NCI-H1092 (cell line): ENCODE measurements around the gene C5orf15.
A peak's percentile ranks its signal among the peaks of the same experiment; 100 is the strongest.
"Not testable (repeated sequence)": the region's sequence is repeated elsewhere in the genome, so short reads cannot be mapped to it uniquely, and the experiment has no call there.

Experiments used
- DNase-seq: peaks from one replicate; lab custom pipeline; 2025; lab: John Stamatoyannopoulos, UW

C5orf15 gene

DNA sequence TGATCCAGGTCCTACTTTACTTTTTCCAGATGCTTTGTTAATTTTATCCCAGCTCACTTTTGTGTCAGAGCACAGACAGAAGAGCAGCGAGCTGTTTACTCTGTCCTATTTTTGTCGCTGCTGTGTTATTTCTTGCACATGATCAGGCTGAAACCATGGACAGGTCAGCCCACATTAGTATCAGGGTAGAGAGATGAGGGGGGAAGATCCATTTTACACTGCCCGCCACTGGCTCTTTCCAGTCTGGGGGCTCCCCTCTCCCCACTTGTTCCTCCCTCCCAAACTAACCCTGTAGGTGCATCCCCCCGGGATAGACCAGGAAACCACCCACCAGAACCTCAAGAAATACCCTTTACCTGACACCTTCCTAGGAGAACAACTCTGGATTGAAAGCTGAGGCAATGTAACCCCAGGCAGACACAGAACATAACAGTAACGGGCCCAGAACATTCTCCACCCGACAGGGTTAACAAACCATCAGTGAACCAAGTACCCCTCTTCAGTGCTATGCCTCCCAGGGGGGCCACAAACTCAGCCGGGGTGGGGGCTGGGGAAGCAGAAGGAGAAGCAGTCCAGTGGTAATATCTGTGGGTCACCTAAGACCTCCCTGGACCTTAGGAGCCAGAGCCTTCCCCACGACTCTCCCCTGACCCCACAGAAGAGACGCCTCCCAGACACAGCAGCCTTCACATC lies 26.0 kb upstream of the C5orf15 start:
- DNase-seq: no peak

DNA sequence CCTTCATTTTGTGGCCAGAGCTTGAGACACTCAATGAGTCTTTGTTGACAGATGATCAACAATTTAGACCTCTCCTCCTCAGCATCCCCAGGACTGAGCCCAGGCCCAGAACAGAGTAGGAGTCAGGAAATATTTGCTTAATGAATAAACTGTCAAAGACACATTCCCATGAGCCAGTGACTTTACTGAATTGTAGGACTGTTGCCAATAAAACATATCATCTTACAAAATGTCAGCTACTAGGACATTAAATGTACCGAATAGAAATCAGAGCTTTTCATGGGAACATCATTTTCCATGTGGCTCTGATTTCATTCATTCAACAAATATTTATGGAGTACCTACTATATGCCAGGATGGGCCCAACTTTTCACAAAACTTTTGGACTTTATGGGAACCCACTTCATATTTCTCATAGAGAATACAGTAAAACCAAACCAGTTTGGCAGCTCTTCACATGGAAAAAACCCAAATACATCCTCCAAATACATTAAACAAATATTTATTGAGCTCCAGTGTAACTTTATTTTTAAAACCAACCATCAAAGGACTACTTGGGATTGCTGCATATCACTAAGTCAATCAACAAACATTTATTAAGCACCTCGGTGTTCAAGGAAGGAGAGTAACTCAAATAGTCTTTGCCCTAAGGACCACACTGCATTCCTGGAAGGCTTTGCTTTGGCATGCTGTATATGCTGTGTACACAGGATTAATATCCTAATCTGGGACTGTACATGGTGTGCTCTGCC lies 24.9 kb upstream of the C5orf15 start:
- DNase-seq: no peak

DNA sequence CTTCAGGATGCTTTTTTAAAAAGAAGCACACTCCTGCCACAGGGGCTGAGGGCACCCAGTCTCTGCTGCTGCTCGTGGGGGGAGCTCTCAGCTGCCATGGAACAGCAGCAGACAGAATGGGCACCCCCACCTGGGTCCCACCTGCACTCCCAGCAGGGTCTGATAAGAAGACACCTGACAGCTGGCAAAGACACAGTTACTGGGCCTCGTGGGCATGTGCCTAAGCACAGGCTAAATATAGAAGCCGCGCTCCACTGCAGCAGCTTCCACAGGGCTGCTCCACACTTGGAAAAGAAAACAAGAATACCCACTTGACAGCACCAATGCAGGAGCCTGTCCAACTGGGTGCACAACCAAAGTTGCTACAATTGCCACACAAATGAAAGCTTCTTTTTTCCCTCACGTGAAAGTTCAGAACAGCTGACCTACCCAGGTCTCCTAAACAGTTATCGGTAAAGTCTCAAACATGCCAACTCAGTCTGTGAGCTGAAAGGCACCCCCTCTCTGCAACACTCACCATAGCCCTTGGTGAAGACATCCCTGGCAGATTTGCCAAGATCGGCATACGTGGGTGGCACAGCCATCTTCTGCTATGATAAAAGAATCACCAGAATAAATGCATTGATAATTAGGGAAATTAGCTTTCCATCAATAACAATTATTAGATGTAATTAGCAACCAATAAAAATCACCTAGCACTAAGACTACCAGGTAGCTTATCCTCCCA lies 24.2 kb upstream of the C5orf15 start:
- DNase-seq: no peak

DNA sequence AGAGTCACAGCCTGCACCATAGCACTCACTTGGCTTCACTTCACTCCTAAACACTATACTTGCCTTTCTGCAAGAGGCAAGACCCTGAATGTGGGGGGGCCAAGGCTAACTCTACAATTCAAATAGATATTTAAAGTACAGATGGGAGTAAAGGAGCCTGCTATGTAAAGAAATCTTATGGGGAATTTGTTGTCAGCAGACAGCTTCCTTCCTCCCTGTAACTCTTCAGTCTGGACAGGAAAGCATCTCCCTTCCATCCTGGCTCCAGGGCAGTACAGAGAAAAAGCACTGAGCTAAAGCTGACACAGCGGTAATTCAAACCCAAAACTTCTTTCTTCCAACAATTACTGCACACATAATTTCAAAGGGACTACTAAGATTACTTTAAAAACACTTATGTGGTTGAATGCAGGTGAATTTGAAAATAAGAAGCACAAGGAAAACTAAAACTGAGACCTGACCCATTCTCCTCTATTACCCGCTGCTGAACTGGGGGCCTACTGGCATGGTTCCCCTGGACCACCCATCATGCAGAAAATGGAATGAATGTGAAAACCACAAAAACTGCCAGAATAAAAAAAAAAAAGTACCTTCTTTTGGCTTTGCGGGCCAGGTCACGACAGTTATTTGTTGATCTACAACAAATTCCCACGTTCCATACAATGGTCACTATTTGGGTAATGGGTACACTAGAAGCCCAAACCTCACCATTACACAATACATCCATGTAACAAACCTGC lies 22.9 kb upstream of the C5orf15 start:
- DNase-seq: no peak

DNA sequence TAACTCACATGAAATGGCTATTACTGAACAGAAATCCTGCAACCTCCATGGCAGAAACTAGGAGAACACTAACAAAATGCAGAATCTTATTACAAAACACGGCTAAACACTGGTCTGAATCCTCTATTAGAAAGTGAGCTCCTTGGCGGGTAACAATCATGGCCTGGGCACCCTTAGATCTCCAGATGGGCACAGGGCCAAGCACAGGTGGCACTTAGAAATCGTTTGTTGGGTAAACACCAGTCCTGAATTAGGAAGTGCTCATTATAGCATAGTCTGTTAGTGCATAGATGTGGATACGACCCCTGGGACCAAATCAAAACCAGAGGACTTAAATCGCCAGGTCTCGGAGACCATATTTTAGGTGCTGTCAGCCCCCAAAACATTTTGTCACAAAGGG lies 22.0 kb upstream of the C5orf15 start:
- DNase-seq: peak; percentile 56

DNA sequence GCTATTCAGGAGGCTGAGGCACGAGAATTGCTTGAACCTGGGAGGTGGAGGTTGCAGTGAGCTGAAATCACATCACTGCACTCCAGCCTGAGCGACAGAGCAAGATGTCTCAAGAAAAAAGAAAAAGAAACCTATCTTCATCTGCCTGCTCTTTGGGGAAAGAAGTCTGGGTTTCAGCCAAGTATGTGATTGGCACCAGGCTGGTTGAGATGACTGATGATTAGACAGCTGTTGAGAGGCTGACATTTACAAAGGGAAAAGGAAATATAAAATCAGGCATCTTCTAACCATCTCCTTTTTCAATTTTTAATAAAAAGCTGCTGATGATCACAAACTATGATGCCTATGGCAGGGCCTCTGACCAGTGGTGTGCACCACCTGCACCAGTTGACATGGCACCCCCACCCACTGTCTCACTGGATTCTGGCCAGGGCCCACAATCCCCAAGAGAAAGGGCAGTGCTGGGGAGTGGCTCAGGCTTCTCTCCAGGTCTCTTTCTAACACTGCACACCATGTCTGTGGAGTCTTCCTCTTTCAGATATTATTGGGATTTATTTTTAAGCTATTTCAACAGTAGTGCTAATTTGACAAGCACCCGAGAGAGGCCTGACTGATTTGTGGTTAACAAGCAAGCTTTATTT lies 17.2 kb upstream of the C5orf15 start:
- DNase-seq: no peak

DNA sequence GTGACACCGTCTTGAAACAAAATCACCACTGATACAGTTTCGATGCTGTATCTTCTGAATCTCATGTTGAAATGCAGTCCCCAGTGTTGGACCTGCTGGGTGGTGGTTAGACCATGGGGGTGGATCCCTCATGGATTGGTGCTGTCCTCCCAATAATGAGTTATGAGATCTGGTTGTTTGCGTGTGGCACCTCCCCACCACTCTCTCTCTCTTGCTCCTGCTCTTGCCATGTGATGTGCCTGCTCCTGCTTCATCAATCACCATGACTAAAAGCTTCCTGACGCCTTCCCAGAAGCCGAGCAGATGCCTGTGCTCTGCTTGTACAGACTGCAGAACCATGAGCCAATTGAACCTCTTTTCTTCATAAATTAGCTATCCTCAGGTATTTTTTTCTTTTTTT lies 15.2 kb upstream of the C5orf15 start:
- DNase-seq: no peak

DNA sequence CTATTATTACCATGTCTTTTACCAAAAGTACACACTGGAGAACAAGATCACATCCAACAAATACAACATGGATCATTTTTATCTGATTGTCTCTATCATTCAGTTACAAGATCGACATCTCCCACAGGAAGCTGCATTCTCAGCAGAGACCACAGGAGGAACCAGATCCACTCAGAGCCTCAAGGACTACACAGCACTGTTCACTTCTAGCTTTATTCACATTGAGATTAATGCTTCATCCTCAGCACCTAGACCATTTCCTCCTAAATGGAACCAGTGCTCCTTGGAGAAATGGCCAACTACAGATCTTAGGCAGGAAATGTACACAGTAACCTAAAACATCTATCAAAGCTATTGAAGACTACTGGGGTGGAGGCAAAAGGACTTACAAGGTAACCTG lies 13.3 kb upstream of the C5orf15 start:
- DNase-seq: no peak

DNA sequence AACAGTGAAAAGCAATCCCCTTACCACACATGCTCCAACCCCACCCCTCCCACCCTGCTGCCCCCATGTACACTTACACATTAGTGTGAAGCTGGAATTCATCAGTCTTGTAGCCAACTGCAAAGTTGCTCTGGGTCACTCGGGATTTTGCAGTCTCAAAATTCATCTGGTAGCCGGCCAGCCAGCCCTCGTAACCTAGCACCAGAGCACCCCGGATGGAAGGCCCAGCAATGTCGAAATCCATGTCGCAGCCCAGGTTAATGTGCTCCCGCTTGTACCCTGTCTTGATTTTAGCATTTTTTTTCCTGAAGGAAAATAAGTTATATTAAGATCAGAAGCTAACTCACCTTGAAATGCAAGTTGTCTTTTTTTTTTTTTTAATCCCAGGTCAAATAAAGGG lies 12.2 kb upstream of the C5orf15 start:
- no peak for DNase-seq

DNA sequence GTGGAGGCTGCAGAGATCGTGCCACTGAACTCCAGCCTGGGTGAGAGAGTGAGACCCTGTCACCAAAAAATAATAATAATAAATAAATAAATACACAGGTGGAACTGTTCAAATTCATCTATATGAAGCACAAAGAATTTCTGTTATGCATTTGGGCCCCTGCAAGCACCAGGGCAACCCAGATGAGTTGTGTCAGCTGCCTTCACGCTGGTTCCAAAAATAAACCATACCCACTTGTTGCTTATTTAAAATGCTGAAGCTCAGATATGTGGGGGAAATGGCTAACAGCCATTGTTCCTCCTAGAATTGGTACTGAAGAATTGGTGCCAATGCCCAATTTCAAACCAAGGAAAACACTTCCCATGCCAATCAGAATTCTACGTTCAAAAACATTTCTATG lies 10.5 kb upstream of the C5orf15 start:
- no peak for DNase-seq

DNA sequence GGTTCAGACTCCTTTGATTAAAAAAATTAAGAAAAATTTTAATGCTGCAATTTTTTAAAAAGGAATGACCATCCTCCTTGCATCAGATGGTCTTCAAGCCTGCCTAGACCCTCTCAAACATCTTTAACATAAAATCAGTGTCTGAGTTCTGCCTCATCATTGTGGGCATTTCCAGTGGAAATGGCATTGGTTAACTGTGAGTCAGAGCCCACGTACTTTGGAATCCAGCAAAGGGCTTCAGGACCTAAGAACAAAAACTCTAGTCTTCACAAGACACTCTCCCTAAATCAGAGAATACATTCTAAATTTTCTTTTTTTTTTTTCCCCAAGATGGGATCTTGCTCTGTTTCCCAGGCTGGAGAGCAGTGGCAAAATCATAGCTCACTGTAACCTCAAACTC lies 9.4 kb upstream of the C5orf15 start:
- no peak for DNase-seq

DNA sequence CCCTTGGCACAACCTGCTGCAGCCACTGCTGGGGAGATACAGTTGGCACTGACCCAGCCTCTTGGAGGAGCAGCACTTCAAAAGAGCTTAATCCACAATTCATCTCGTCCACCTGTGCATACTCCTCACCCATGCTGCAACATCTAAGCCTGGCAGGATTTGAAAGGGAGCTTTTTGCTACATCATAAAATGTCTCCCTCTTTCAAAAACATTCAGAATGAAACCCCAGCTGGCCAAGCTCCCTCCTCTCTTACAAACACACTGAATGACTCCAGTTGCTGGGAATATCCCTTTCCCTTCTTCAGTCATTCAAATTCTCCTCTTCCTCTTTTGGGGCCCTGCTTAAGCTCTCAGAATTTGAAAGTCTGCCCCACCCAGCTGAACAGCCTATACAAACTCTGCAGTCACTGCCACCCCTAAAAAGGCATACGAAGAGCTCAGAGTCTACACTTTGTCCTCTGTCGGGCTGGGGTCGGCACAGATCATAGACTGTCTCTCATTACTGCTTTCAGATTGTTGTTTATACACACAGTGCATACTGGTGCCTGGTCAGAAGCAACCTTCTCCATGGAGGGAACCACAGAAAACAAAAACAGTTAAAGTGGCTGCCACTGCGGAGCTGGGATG lies 8.8 kb upstream of the C5orf15 start:
- DNase-seq: peak; percentile 16

DNA sequence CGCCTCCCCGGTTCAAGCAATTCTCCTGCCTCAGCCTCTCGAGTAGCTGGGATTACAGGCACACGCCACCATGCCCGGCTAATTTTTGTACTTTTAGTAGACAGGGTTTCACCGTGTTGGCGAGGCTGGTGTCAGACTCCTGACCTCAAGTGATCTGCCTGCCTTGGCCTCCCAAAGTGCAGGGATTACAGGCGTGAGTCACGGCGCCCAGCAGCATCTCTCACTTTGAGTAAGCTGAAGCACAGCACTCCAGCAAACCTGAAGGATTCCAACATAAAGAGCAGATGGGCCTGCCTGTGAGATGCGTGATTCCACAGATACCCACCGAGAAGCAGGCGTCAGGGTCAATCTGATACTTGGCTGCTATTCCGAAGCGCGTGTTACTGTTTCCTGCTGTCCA lies 7.1 kb upstream of the C5orf15 start:
- DNase-seq: not testable (repeated sequence)

DNA sequence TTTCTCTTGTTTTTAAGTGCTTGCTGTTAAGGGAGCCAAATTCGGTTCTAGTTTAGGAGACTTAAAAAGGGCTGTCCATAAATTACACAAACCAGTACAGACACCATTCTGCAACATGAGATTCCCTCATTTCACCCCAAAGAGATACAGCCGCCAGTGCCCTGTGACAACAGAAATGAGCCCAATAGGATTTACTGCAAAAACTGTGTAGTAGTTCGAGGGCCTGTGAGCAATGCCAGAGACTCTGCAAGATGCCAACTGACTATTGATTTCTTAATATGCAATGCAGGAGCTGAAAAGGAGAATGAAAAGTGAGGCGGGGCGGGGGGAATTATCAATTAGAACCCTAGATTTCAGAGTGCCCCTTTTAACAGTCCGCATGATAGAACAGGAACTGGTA lies 5.7 kb upstream of the C5orf15 start:
- DNase-seq: no peak

DNA sequence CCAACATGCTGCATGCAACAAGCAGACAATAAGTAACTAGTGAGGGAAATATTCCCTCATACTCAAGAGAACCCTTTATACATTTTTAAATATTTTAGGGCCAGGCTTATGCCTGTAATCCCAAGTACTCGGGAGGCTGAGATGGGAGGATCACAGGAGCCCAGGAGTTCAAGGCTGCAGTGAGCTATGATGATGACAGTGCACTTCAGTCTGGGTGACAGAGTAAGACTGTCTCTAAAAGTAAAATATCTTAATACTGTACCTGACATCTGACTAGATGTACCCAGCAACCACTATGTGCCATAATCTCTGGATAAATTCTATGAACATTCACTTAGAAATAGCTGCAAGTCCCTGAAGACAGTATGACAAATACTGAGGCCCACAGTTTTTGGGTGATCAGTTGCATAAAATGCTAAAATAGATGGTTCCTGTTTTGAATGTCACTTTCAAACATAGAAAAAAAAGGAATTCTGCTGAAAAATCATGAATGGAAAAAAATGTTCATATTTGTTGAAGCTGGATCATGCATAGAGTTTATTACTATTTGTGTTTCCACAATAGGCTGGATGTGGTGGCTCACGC lies 2.0 kb upstream of the C5orf15 start:
- no peak for DNase-seq

DNA sequence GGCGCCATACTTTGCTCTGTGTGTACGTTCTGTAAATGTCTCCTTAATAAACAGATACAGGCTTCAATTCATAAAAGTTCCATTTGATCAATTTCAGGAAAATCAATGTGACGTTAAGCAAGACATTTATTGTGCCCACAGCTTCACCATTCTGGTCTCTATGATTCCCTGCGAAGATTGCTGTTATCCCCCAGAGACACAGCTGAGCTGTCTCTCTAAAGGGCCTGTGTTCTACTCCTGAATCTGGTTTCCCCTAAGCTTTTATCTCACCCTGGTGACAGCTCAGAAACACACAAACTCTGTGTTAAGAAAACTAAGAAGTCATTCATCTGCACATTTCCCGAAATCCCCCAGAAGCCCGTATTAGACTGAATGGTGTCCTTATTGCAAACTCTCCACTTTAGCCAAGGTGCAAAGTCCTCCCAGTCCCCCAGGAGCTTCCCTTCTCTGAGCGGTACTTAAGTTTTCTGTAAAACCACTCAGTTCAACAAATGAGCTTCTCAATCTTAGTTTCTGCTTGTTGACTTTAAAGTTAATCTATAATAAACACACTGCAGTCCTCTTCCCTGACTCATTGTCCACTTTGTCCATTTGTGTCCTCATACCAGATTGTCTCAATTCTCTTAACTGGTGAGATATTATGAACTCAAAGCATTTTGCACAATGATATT lies 1.4 kb upstream of the C5orf15 start:
- no peak for DNase-seq

DNA sequence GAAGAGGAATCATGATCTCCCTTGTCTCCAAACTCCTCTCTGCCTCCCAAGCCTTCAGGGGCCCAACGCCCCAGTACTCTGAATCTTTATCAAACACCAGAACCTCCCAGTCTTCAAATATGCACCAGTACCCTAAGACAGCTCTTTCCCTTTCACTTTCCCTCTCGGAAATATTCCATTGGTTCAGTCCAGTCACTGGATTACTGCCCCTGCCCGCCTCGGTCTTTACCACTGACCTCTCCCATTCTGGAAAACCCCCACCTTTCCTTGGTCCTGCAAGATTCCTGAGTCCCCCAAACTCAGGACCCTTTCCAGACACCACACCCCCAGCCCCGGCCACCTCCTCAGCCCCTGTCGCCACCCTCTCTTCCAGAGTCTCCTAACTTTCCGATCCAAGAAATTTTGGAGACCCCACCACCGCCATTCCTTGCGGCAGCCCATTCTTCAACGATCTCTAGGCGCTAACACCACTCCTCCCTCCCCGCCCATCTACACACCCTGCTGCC lies 674 bp downstream of the C5orf15 start:
- DNase-seq: no peak

DNA sequence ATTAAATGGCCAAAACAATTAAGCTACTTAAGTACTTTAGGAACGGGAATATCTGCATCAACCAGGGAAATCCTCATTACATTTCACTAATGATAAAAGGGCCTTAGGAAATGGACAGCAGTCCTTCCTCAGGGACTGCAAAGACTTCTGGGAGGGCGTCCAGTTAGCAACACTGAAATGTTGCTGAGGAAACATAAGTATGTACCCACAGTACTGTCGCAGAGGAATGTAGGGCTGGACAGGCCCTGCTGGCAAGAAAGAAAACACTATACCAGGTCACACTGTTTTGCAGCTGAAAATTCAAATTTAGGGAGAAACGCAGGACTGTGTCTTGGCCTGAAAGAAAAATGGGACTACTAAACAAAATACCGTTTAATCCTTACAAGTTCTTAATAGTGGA lies 1.3 kb downstream of the C5orf15 start:
- DNase-seq: no peak

DNA sequence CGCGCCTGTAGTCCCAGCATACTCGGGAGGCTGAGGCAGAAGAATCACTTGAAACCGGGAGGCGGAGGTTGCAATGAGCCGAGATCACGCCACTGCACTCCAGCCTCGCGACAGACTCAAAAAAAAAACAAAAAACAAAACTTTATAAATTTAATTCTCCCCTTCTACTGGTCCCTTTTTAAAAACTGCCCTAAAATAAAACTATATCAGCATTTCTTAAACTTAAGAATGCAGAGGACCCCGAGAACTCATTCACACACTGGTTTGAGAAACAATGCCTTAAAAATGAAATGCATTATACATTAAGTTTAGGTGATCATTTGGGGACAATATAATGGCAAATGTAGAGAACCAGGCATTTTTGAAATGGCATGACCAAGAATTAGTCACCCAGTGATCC lies 2.3 kb downstream of the C5orf15 start:
- DNase-seq: no peak

DNA sequence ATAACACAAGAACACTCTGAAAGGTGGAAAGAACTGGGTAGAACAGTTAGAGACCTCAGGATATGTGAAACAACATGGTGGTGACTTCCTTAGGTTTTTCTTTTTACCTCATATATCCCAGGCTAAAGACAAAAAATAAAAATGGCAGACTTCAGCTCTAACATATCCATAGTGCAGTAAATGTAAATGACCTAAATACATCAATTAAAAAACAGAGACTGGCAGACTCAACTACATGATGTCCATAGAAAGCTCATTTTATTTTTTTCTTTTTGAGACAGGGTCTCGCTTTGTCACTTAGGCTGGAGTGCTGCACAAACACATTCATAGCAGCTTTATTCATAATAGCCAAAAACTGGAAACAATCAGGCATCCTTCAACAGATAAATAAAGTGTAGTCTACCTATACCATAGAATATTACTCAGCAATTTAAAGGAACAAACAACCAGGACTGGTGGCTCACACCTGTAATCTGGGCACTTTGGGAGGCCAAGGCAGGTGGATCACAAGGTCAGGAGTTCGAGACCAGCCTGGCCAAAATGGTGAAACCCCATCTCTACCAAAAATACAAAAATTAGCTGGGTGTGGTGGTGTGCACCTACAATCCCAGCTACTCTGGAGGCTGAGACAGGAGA lies 4.8 kb downstream of the C5orf15 start:
- DNase-seq: no peak
